Ishikawa (cell line): ENCODE measurements around the gene CEACAM1.

Source experiments
- CEBPB ChIP-seq: IDR thresholded peaks from 2 replicates; pipeline ENCODE4 v1.6.1; 2012
- CREB1 ChIP-seq: IDR thresholded peaks from 2 replicates; pipeline ENCODE4 v1.6.1; 2012; ENCODE audit warnings: low read depth
- EGR1 ChIP-seq: IDR thresholded peaks from 2 replicates; pipeline ENCODE4 v1.6.1; 2012
- EP300 ChIP-seq: IDR thresholded peaks from 2 replicates; pipeline ENCODE4 v1.6.1; 2012; ENCODE audit warnings: borderline replicate concordance
- FOXM1 ChIP-seq: IDR thresholded peaks from 2 replicates; pipeline ENCODE4 v1.6.1; 2012; ENCODE audit warnings: low read depth, borderline replicate concordance
- MAX ChIP-seq: IDR thresholded peaks from 2 replicates; pipeline ENCODE4 v1.6.1; 2012
- NFIC ChIP-seq: IDR thresholded peaks from 2 replicates; pipeline ENCODE4 v1.6.1; 2012
- RAD21 ChIP-seq: IDR thresholded peaks from 2 replicates; pipeline ENCODE4 v1.6.1; 2012; ENCODE audit warnings: low read depth
- REST ChIP-seq: IDR thresholded peaks from 2 replicates; pipeline ENCODE4 v1.6.1; 2012; ENCODE audit warnings: low read depth, mild to moderate bottlenecking
- TAF1 ChIP-seq: IDR thresholded peaks from 2 replicates; pipeline ENCODE4 v1.6.1; 2012; ENCODE audit warnings: low read depth, mild to moderate bottlenecking
- TCF12 ChIP-seq: IDR thresholded peaks from 2 replicates; pipeline ENCODE4 v1.6.1; 2012; ENCODE audit warnings: low read depth
- TEAD4 ChIP-seq: IDR thresholded peaks from 2 replicates; pipeline ENCODE4 v1.6.1; 2012
- USF1 ChIP-seq: IDR thresholded peaks from 2 replicates; pipeline ENCODE4 v1.6.1; 2012
- YY1 ChIP-seq: IDR thresholded peaks from 2 replicates; pipeline ENCODE4 v1.6.1; 2012; ENCODE audit warnings: low read depth
- ZBTB7A ChIP-seq: IDR thresholded peaks from 2 replicates; pipeline ENCODE4 v1.6.1; 2012; ENCODE audit warnings: low read depth

Gene CEACAM1

GRCh38 chr19:42468273-42468796 lies 59.9 kb downstream of the CEACAM1 start:
- TF ChIP-seq YY1 (no peak), EGR1 (no peak), EP300 (no peak), TCF12 (no peak), MAX (no peak), USF1 (no peak), TEAD4 (no peak), CEBPB (no peak), NFIC (no peak), FOXM1 (no peak), TAF1 (no peak), ZBTB7A (no peak)

GRCh38 chr19:42467183-42467760 lies 61.0 kb downstream of the CEACAM1 start:
- TF ChIP-seq TEAD4 (no peak), FOXM1 (no peak), RAD21 (no peak), MAX (no peak), NFIC (no peak), CREB1 (no peak), CEBPB (no peak), ZBTB7A (no peak), TCF12 (no peak), YY1 (no peak), EP300 (no peak), REST (no peak), EGR1 (no peak), TAF1 (no peak), USF1 (no peak)

- no peak for TF ChIP-seq TAF1
- TF ChIP-seq TEAD4: no peak
- no peak for TF ChIP-seq ZBTB7A
- TF ChIP-seq MAX: no peak
- no peak for TF ChIP-seq RAD21
- no peak for TF ChIP-seq REST
- no peak for TF ChIP-seq TCF12
- no peak for TF ChIP-seq CREB1
- no peak for TF ChIP-seq FOXM1
- TF ChIP-seq YY1: no peak
- TF ChIP-seq EP300: no peak
- TF ChIP-seq EGR1: no peak
These were observed 61.6 kb downstream of the CEACAM1 start for GRCh38 chr19:42466521-42467182.

GRCh38 chr19:42465827-42466280 lies 62.4 kb downstream of the CEACAM1 start:
- TF ChIP-seq CREB1 (no peak), FOXM1 (no peak), CEBPB (no peak), EGR1 (no peak), TEAD4 (no peak), YY1 (no peak), USF1 (no peak), RAD21 (no peak), REST (no peak), NFIC (no peak), EP300 (no peak), TCF12 (no peak), TAF1 (no peak), ZBTB7A (no peak), MAX (no peak)
